CD4-positive, alpha-beta T cell treated with Interleukin-12 subunit alpha and Interleukin-12 subunit beta, for 1 hour (primary cell): ENCODE results near the gene FAM120A.

ENCODE experiments used
- DNase-seq: peaks from one replicate; pipeline ENCODE4 v3.0.0-alpha.2; 2020

FAM120A gene

DNA sequence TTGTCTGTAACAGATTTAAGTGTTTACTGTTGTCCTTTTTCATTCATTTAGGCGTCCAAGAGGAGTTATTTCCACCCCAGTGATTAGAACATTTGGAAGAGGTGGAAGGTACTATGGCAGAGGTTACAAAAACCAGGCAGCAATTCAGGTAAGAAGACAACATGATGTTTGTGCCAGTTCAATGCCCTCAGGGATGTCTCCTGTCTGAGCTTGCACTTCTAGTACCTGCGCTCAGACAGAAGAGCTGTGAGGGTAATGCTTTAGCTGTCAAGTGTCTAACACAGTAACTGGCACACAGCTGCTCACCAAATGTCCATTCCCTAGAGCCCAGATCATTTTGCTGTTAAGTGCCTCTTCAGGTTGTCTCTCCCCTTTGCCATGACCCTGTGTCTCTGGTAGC is 110.7 kb downstream of the FAM120A start:
- no peak for DNase-seq

DNA sequence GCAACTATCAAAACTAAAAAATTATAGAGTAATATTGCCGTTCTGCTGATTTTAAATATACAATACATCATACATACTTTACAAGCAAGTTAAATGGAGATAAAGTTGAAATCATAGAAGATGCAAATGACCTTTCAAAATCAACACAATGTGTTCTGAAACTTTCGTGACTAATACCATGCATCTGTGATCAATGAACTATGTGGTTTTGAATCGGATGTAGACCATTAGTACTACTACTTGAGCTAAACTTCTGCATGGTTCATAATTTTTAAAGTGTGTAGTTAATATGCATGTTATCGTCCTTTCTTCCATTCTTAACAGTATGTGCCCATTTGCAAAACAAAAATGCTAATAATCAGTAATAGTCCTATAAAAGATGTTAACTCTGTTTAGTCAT is 113.6 kb downstream of the FAM120A start:
- DNase-seq, result no peak

DNA sequence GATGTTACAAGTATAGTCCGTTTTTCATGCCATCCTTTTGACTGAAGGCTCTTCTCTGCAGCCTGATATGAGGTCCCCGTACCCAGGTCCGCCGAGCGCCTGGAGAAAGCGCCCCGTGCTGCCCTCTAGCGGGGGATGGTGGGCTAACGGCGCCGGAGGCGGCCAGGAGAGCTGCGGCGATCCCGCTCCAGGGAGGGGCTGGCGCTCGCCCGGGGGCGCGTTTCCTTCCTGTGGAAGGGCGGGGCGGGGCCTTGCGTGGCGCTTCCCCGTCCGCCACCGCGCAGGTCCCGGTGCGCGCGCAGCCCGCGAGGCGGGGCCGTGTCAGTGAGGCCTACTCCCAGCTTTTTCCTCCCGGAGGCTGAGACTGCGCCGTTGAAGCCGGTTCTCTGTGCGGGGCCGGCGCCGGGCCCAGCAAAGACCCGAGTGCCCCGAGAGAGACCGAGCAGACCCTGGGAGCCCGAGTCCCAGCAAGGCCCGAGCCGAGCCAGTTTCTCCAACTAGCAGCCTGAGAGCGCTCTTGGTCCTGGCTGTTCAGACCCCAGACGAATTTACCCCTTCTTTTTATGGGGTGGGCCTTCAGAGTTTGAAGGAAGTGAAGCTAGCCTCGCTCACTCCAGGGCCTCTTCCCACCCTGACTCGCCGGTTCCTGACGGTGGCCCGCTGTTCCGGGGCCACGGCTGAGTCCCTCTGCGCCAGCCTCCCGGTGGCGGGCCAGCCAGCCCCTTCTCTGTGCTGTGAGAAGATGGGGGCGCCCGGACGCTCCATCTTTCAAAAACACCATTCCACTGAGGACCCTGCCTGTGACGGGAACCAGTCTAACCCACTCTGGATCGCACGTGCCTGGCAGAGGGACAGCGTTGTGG is 115.2 kb downstream of the FAM120A start:
- DNase-seq, result peak; percentile 98

DNA sequence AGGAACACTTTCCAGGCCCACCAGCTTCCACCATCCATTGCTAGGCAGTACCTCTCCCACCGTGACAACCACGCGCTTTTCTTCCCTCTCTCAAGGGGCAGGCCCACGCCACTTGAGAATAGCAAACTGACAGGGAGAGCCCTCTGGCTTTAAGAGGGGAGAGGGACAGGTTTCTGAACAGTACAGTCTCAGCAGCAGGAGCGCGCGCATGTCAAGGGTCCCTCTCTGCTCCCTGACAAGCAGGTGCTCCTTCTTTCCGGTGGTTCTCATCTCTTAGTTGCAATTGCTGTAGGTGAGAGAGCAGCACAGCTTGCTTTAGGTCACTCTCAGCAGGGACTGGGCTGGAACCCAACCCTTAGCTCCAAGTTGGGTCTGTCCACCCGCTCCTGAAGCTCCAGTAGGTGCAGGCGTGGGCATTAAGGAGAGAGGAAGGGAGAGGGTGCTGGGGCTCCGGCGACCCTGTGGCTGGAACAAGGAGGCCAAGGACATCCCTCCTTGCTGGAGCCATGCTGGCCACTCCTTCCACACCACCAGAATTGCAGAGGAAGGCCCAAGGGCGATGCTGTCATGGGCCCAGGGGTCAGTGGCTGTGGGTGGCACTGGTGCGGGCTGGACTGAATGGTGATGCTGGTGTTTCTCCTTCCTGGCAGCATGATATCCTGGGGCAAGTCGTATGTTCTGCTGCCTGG is 115.9 kb downstream of the FAM120A start:
- no peak for DNase-seq

DNA sequence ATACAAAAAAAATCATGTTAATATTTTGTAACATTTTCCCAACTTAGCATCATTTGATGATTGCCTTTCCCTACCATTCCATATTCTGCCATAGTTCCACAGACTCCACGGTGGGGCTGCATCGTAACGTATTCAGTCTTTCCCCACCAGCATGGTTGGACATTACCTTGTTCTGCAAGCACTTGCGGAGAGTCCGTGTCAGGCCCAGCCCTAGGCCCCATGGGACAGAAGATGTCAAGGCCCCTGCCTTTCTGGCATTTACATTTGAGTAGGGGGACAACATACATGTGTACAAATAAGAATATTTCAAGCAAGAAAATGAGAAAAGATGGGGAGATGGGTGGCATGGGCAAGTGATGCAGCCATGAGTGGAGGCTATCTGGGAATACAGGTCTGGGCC is 116.7 kb downstream of the FAM120A start:
- no peak for DNase-seq

DNA sequence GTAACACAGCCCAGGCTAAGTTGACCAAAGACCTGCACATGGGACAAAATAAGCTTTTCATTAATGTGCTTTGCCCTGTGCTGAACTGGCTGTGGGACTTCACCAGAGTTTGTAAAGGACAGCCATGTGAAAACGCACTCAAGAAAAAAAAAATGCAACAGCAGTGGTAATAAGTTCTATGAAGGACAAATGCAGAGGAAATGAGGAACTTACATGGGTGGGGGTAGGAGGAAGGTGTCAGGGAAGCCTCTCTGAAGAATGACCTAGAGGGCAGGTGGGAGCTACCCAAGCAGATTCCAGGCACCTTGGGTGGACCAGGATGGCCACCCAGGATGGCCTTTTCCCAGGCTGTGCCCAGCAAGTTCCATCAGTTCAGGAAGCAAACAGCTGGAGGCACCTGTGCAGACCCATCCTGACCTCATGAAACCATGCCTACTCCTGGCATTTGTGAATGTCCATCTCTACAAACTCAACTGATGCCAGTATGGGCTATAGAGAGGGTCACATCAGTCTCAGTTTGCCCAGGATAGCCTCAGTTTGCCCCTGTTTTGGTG is 118.2 kb downstream of the FAM120A start:
- DNase-seq, result no peak

DNA sequence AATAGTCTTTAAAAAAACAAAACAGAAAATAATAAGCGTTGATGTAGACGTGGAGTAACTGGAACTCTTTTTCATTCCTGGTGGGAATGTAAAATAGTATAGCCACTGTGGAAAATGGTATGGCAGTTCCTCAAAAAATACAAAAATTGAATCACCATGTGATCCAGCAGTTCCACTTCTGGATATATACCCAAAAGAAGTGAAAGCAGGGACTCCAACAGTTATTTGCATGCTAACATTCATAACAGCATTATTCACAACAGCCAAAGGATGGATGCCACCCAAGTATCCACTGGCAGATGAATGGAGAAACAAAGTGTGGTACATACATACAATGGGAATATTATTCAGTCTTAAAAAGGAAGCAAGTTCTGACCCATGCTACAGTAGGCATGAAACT is 120.7 kb downstream of the FAM120A start:
- no peak for DNase-seq

DNA sequence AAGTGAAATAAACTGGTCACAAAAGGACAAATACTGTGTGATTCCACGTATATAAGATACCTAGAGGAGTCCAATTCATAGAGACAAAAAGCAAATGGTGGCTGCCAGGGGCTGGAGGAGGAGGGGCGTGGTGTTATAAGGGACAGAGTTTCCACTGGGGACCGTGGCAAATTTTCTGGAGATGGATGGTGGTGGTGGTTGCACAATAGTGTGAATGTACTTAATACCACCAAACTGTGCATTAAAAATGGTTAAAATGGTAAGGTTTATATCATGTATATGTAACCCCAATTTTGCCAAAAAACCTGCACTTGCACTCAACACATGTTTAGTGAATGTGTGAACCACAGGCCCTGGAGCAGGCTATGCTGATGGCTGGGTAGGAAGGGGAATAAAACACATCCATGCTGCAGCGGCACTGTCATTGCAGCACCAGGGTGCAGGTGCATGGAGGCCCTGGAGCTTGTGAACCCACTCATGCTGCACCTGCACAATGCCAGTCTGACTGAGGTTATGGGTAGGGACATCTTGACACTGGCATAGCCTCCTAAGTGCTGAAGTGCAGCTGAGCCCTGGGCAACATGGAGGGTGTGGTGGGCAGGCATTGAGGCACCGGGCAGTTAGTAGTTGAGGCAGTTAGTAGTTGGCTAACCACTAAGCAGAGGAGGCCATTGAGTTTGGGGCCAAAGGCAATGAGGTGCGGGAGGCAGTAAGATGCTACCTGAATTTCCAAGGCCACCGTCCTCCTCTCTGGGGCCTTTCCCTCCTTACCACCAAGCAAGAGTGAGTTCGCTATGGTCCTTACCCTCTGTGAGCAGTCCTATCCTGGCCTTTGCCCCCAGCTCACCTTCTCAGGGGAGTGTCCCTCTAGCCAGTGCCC is 121.4 kb downstream of the FAM120A start:
- no peak for DNase-seq

DNA sequence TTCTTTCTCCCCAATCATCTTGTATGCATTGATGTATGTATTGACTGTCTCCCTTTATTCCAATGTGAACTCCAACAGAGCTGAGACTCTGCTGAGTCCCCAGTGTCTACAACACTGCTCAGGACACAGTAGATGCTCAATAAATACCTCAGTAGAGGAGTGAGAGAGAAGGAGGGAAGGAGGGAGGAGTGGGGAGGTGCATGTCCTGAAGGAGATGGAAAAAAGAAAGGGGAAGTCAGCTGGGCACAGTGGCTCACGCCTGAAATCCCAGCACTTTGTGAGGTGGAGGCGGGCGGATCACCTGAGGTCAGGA is 122.0 kb downstream of the FAM120A start:
- no peak for DNase-seq

DNA sequence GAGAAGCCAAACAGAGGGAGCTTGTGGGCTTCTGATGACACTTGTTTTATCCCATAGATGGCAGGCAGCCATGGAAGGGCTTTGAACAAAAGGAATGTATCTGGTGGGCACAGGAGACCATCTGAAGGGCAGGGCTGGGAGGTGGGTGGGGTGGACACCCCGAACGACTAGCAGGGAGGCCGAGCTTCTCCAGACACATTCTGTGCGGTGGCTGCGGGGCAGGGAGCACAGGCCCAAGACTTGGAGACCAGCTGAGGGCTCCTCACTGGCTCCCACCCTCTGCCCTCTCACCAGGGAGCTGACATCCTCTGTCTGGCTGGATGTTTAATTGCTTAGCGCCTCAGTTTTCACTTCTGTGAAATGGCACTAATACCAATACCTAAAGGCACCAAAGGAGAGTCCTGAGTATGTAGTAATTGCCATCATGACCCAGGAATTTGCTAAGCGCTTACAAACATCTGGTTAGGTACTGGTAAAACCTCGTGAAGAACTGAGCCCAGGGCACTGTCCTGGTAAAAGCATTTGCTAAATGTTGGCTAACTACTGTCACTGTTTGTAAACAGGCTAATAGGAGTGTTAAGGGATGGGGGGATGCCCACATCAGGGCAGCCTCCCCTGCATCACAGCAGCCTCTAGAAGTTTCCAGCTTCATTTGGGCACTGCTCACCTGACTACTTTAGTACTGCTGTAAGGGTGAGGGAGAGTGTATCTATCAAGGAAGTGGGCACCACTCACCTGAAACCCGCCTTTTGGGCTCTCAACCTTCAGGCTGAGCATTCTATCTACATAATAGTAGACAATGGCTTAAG is 122.8 kb downstream of the FAM120A start:
- no peak for DNase-seq

DNA sequence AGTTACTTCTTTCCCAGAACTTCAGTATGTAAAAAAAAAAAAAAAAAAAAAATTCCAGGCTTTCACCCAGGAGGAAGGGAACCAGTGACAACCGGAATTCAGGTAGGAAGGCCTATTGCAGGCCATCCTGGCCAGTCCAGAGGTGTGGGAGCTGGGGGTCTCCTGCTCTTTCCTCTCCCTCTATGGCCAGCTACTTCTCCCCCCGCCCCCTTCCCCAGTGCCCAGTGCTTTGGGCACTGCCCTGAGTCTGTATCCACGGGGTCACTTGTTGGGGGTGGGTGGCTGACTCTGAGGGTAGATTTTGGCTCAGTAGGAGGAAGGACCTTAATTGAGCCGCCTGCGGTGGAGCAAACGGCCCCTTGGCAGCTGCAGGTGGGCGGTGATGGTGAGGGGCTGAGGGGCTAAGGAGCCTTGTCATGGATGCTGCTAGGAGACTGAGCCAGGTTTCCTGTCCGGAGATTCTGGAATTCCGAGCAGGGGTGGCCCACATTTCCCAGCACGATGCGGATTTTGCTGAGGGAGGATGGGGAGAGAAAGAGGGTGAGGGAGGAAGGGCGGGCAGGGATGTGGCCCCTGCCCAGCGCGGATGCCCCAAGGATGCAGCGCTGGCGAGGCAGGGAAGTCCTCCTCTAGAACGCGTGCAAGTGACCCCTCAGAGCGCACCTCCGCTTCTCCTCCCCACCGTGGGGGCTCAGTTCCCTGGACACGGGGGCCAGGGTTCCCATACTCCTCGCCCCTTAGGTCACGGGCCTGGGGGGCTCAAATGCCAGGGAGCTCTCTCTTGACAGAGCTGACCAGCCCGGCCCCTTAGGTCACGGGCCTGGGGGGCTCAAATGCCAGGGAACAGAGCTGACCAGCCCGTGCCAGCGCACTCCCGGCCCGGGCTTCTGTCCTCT is 123.7 kb downstream of the FAM120A start:
- no peak for DNase-seq

DNA sequence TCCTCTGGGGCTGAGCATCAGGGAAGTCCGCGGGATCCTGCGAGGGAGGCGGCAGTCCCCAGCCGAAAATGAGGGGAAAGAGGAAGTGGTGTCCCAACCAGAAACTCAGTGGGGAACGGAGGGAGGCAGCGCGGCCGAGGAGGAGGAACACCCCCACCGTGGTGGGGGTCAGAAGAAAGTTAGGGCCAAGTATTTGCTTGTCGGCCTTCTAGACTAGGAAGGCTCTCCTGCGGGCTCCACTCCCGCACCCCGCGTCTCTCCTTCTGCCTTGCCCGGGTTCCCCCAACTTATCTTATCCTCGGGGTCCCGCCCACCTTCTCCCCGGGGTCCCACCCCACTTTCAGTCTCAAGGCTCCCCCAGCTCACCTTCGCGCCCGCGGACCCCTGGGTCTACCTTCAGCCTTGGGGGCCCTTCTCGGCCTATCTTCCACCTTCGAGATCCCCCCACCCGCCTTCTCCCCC is 124.3 kb downstream of the FAM120A start:
- peak; percentile 67 for DNase-seq

DNA sequence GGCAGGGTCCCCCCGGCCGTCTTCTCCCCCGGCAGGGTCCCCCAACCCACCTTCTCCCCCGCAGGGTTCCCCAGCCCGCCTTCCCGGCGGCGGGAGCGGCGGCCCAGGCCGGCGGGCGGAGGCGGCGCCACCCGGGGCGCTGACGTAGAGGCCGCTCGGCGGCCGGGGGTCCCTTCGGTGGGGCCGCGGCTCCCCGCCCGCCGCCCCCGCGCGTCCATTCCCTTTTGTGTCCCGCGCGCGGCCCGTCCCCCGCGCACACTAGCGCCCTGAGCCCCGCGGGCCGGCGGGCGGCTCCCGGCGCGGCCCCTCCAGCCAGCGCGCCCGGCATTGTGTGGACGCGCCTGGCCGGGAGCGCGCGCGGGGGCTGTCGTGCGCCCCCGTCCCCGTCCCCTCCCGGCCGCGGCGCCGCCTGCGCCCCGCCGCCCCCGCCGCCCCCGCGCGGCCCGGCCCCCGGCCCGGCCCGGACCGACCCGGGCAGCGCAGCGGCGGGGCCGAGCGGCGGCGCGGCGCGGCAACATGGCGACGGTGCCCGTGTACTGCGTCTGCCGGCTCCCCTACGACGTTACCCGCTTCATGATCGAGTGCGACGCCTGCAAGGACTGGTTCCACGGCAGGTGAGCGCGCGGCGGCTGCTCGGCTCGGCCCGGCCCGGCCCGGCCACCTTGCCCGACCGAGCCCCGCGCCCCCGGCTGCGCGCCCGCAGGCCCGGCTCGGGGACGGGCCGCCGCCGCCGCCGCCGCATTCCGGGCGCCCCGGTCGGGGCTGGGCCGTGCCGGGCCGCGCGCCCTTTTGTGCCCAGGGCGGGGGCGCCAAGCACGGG is 125.0 kb downstream of the FAM120A start, which contains the start of gene PHF2:
Gene PHF2, plus strand, starts transcription at position 327 of the 820 bp plus-strand sequence. Its CDS starts 190 bp downstream, at position 517.
- DNase-seq, result peak; percentile 46

DNA sequence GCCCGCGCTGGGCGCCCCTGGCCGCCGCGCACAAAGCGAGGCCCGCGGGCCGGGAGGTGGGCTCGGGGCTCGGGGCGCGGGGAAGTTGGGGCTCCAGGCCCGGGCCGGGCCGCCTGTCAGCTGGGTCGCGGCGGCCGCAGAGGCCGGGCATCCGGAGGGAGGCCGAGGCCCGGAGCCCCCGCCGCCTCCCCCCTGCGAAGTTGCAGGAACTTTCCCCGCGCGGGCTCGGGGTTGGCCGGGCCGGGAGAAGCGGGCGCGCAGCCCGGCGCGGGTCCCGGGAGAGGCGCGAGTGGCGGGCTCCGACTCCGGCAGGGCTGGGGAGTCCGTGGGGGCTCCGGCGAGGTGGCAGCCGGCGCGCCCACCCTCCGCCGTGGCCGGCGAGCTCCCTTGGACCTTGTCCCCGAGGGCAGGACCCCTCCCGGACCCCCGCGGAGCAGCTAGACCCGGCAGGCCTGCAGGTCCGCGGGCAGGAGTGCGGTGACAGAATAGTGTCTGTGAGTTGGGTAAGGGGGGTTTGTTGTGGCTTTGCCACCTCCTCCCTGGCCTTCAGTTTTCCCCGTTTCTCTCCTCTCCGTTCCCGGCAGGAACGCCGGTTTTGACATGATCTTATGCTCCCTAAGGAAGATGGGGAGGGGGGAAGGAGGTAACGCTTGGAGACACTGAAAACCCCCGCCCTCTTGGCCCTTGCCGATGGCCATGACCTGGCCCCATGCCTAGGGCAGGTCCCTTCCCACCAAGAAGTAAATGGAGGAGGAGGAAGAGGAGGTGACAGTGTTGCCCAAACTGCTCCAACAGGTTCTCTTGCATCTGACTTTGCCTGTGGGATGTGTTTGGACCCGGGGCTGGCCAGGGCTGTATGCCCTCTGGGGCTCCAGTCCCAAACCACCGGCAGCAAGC is 125.8 kb downstream of the FAM120A start:
- peak; percentile 22 for DNase-seq

DNA sequence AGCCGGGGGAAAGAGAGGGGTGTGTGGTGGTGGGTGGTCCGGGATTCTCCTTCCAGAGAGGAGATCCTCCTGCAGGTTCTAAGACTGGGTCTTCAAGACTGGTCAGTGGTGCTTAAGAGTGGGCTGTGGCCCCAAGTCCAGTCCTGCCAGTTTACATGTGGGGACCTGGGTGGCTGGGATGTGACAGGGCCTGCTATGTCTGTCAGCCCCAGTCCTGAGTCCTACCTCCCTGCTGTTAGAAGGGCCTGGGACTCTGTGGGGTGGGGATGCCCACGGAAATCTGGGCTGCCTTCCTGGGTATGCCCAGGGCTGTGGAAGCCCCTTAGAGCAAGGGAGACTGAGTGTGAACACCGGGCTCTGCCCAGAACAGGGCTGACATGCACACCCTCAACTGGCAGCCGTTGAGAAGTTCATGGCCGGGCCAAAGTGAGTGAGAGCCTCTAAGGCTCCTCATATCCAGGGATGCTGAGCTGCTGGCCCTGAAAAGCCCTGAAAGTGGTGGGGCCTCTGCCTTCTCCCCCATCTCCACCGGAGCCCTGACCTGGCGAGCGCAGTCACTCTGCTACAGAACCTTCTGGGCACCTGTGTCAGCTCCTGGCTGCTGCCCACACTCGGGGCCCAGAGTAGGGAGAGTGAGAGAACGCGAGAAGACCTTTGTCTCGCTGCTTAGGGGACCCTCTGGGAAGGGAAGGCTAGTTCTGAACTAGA is 126.6 kb downstream of the FAM120A start:
- no peak for DNase-seq

DNA sequence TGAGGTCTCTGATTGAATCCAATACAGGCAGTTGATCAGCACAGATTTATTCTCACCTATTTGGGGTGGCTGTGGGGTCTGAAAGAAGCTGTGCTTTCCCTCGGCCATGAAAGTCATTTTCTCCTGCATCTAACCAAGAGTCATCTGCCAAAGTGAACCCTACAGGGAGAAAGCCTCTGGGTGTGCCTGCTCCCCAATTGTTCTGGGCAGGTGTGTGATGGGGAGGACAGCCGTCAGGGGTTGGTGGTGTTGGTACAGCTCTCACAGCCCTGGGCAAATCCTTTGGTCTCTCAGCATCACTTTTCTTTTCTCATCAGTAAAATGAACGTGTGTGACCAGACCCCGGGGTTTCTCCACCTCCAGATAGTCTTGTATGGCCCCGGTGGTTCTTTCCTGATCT is 127.4 kb downstream of the FAM120A start:
- DNase-seq, result no peak

DNA sequence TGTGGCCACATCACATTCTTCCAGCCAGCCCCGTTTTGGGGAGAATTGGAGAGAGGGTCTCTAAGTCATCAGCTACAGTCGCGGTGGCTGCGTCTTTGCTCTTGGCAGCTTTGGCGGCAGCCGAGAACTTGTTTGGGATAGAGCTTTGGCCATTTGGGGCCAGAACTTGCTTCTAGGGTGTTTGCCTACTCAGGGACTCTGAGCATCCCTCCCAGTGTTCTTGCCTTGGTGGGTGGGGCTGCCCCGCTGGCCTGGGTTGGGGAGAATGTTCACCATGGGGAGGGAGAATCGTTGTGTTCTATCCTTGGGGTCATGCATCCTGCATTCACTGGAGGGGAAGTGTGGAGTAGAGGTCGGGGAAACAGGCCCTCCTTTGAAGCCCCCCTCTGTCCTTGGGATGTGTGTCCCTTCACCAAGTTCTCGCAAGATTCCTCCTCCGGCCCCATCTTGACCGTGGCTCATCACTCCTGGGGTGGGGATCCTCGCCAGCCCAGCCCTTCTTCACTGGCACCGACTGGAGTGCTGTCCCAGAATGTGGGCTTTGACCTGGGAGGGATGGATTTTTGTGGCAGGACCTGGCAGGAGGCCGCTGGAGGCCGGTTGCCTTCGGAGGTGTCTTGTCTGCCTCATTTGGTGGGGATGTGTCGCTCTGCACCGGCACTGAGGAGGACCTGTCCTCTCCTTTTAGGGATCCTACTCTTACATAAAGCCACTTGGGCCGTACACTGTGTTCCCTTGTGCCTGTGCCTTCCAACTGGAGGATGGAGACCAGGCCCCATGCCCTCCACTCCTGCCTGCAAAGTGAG is 128.4 kb downstream of the FAM120A start:
- DNase-seq, result no peak
